H1 (cell line): ENCODE data around the gene FANCF. TPM values are rescaled to one million over a fixed set of nuclear protein-coding genes. Genes with fewer than 3 reads are reported as not detected.

Source experiments
- CTCF ChIA-PET: fragments of 300-600 bp; sonication (Branson Sonifier 250); formaldehyde crosslinking; loops from one replicate; lab custom pipeline; 2021; ENCODE audit not compliant: partially characterized antibody; lab: Charles Lee
- POLR2A ChIA-PET: fragments of 300-600 bp; sonication (Branson Sonifier 250); formaldehyde crosslinking; loops from one replicate; lab custom pipeline; 2021; ENCODE audit warnings: inconsistent platforms; ENCODE audit not compliant: partially characterized antibody; lab: Charles Lee
- DNase-seq, 2 experiments: peaks; one replicate each; pipeline versions ENCODE4 v3.0.0 to v3.0.0-alpha.2; 2010 to 2022; ENCODE audit warnings: low spot score in 2 of 2, low read depth in 1 of 2, mixed read lengths in 1 of 2
- FAIRE-seq: peaks from 2 replicates; lab custom pipeline; 2011; peaks lifted over from hg19 to GRCh38; lab: Jason Lieb, UNC
- H2AFZ ChIP-seq: 2 replicates; pipeline ENCODE4 v1.8.1; 2012; ENCODE audit warnings: low read length, inconsistent platforms
- H2AK5ac ChIP-seq: 2 replicates; pipeline ENCODE4 v1.6.1; 2013; ENCODE audit warnings: low read depth, low read length
- H2BK120ac ChIP-seq: replicated peaks from 2 replicates; pipeline ENCODE3; 2013; ENCODE audit warnings: low read depth, low read length, inconsistent platforms
- H2BK12ac ChIP-seq: 2 replicates; pipeline ENCODE4 v1.6.1; 2013; ENCODE audit warnings: low read depth, low read length
- H2BK15ac ChIP-seq: 2 replicates; pipeline ENCODE4 v1.6.1; 2013; ENCODE audit warnings: low read length
- H2BK20ac ChIP-seq: 2 replicates; pipeline ENCODE4 v1.6.1; 2013; ENCODE audit warnings: low read length
- H2BK5ac ChIP-seq: 2 replicates; pipeline ENCODE4 v1.6.1; 2013; ENCODE audit warnings: low read depth, low read length
- H3K14ac ChIP-seq: 2 replicates; pipeline ENCODE4 v1.6.1; 2013; ENCODE audit warnings: inconsistent platforms; ENCODE audit not compliant: insufficient read length
- H3K18ac ChIP-seq: 2 replicates; pipeline ENCODE4 v1.6.1; 2013; ENCODE audit warnings: low read length; ENCODE audit errors: extremely low read depth
- H3K23ac ChIP-seq: 2 replicates; pipeline ENCODE4 v1.6.1; 2013; ENCODE audit warnings: inconsistent platforms; ENCODE audit not compliant: insufficient read length
- H3K23me2 ChIP-seq: 2 replicates; pipeline ENCODE4 v1.6.1; 2013; ENCODE audit warnings: low read depth, low read length
- H3K27ac ChIP-seq: 2 replicates; pipeline ENCODE4 v1.6.1; 2011; ENCODE audit warnings: low read depth, low read length, inconsistent platforms
- H3K27me3 ChIP-seq, 4 experiments: replicated peaks in 1 of 4; 1 replicate in 1 of 4; 2 replicates in 3 of 4; pipeline versions ENCODE4 v1.6.1 to v1.8.1; 2011 to 2013; ENCODE audit warnings: low read length in 3 of 4, mild to moderate bottlenecking in 3 of 4, inconsistent platforms in 2 of 4, mixed read lengths in 2 of 4, moderate library complexity in 1 of 4; ENCODE audit not compliant: control insufficient read depth in 3 of 4, insufficient read depth in 3 of 4; ENCODE audit errors: extremely low read depth in 1 of 4
- H3K36me3 ChIP-seq, 4 experiments: 2 replicates each; pipeline versions ENCODE4 v1.6.1 to v1.8.1; 2011 to 2013; ENCODE audit warnings: mild to moderate bottlenecking in 4 of 4, low read length in 3 of 4, moderate library complexity in 2 of 4, control low read depth in 1 of 4, inconsistent platforms in 1 of 4; ENCODE audit not compliant: insufficient read depth in 4 of 4, control insufficient read depth in 2 of 4
- H3K4ac ChIP-seq: replicated peaks from 2 replicates; pipeline ENCODE3; 2013; ENCODE audit warnings: low read length, low read depth, mixed read lengths, inconsistent platforms; ENCODE audit not compliant: insufficient read length
- H3K4me1 ChIP-seq, 4 experiments: replicated peaks in 1 of 4; 1 replicate in 1 of 4; 2 replicates in 3 of 4; pipeline versions ENCODE4 v1.6.1 to v1.8.1; 2011 to 2013; ENCODE audit warnings: low read length in 3 of 4, inconsistent platforms in 2 of 4, mixed read lengths in 1 of 4; ENCODE audit not compliant: insufficient read depth in 4 of 4, control insufficient read depth in 3 of 4
- H3K4me2 ChIP-seq, 2 experiments: 2 replicates each; pipeline versions ENCODE4 v1.6.1 to v1.8.1; 2011 to 2013; ENCODE audit warnings: low read depth in 2 of 2, low read length in 2 of 2, control low read depth in 1 of 2, inconsistent platforms in 1 of 2, mild to moderate bottlenecking in 1 of 2; ENCODE audit not compliant: insufficient read depth in 1 of 2
- H3K4me3 ChIP-seq, 4 experiments: fragments of 200-600, 300-600 bp in 1 of 4; sonication (generic), shearing (Covaris generic), sonication (Bioruptor Twin) in 1 of 4; 2 replicates each; pipeline versions ENCODE4 v1.5.1 to v1.8.1; 2011 to 2016; ENCODE audit warnings: low read length in 4 of 4, low read depth in 3 of 4, control low read depth in 2 of 4, inconsistent platforms in 2 of 4, mild to moderate bottlenecking in 2 of 4, mixed read lengths in 1 of 4, moderate library complexity in 1 of 4; ENCODE audit not compliant: insufficient read depth in 2 of 4; ENCODE audit errors: extremely low read depth in 1 of 4
- H3K56ac ChIP-seq: replicated peaks from 2 replicates; pipeline ENCODE3; 2013; ENCODE audit warnings: low read depth, mild to moderate bottlenecking, mixed read lengths, low read length, inconsistent platforms; ENCODE audit not compliant: insufficient read length
- H3K79me1 ChIP-seq: 2 replicates; pipeline ENCODE4 v1.6.1; 2013; ENCODE audit warnings: low read depth, low read length, control low read depth
- H3K79me2 ChIP-seq, 2 experiments: 2 replicates each; pipeline versions ENCODE4 v1.6.1 to v1.8.1; 2012 to 2013; ENCODE audit warnings: low read length in 2 of 2, mild to moderate bottlenecking in 2 of 2, inconsistent platforms in 1 of 2; ENCODE audit not compliant: insufficient read depth in 2 of 2, control insufficient read depth in 1 of 2
- H3K9ac ChIP-seq, 4 experiments: replicated peaks in 1 of 4; 1 replicate in 1 of 4; 2 replicates in 3 of 4; pipeline versions ENCODE4 v1.6.1 to v1.8.1; 2011 to 2013; ENCODE audit warnings: low read depth in 3 of 4, low read length in 3 of 4, control low read depth in 2 of 4, mild to moderate bottlenecking in 2 of 4, moderate library complexity in 2 of 4, inconsistent platforms in 1 of 4; ENCODE audit errors: extremely low read depth in 1 of 4
- H3K9me3 ChIP-seq, 2 experiments: 2 replicates each; pipeline versions ENCODE4 v1.6.1 to v1.8.1; 2012 to 2013; ENCODE audit warnings: mild to moderate bottlenecking in 2 of 2, moderate library complexity in 2 of 2, control low read depth in 1 of 2, inconsistent platforms in 1 of 2, low read depth in 1 of 2, low read length in 1 of 2, mixed read lengths in 1 of 2; ENCODE audit not compliant: insufficient read depth in 2 of 2
- H4K20me1 ChIP-seq, 2 experiments: replicated peaks in 1 of 2; 2 replicates each; pipeline versions ENCODE3 to v1.8.1; 2011 to 2013; ENCODE audit warnings: inconsistent platforms in 2 of 2, low read length in 2 of 2, mild to moderate bottlenecking in 1 of 2; ENCODE audit not compliant: insufficient read depth in 2 of 2, control insufficient read depth in 1 of 2
- H4K5ac ChIP-seq: 2 replicates; pipeline ENCODE4 v1.6.1; 2013; ENCODE audit warnings: low read length, low read depth, mixed read lengths, inconsistent platforms; ENCODE audit not compliant: insufficient read length
- H4K8ac ChIP-seq: 2 replicates; pipeline ENCODE4 v1.8.0; 2013; ENCODE audit warnings: mild to moderate bottlenecking, moderate library complexity, low read length, inconsistent platforms; ENCODE audit not compliant: insufficient read depth; ENCODE audit errors: extremely low read depth
- H4K91ac ChIP-seq: replicated peaks from 2 replicates; pipeline ENCODE3; 2013; ENCODE audit warnings: low read length, mixed read lengths, inconsistent platforms; ENCODE audit not compliant: insufficient read length
- EGR1 ChIP-seq: IDR thresholded peaks from 2 replicates; pipeline ENCODE4 v1.6.1; 2011; ENCODE audit warnings: low read depth, low read length, borderline replicate concordance
- RXRA ChIP-seq: IDR thresholded peaks from 2 replicates; pipeline ENCODE4 v1.6.1; 2011; ENCODE audit warnings: low read depth, mild to moderate bottlenecking, low read length, moderate library complexity; ENCODE audit not compliant: insufficient read depth
- SP2 ChIP-seq: IDR thresholded peaks from 2 replicates; pipeline ENCODE4 v1.6.1; 2012; ENCODE audit warnings: mild to moderate bottlenecking, low read length, inconsistent platforms
- YY1 ChIP-seq: IDR thresholded peaks from 2 replicates; pipeline ENCODE4 v1.6.1; 2011; ENCODE audit warnings: low read depth, mild to moderate bottlenecking, low read length
- WGBS, 2 experiments: shearing (Covaris generic) in 1 of 2; methylation state at CpG; one replicate each; pipeline versions ENCODE4 v1.1.6 to v1.1.7; 2013 to 2015; ENCODE audit warnings: low lambda C conversion rate in 2 of 2, mixed read lengths in 2 of 2, inconsistent platforms in 1 of 2, low coverage in 1 of 2, missing lambda C conversion rate in 1 of 2; ENCODE audit not compliant: insufficient replicate concordance in 2 of 2, insufficient coverage in 1 of 2, insufficient read length in 1 of 2; ENCODE audit errors: extremely low coverage in 1 of 2, missing lambda C conversion rate in 1 of 2; 5-methylcytosine and 5-hydroxymethylcytosine counted together
- polyA plus RNA-seq, 7 experiments: library from polyadenylated mRNA; depleted of rRNA in 3 of 7; stranded (reverse) in 5 of 7; unstranded in 2 of 7; fragments of >200 nt in 5 of 7; fragments of 200-250 nt in 2 of 7; gene quantifications; 1 replicate in 5 of 7; 2 replicates in 1 of 7; 4 replicates in 1 of 7; pipeline versions ENCODE4 v1.2.1 to v1.2.3, GENCODE V29; 2011 to 2013; ENCODE audit warnings: missing spikeins in 2 of 7, mixed read lengths in 2 of 7
- total RNA-seq: library from RNA; stranded (reverse); fragmentation: NEBNext Ultra II Directional; extraction: Animal tissue kit (Norgen Biotek cat#: 25700); gene quantifications from 2 replicates; pipeline ENCODE4 v1.2.1, GENCODE V29; 2021

Gene FANCF
- total and polyA plus RNA-seq, 2 of the 8 experiments (the other 6 are each of a cell fraction or from before 2014, with no cell fraction given): 10.0 to 29.4 TPM

DNA sequence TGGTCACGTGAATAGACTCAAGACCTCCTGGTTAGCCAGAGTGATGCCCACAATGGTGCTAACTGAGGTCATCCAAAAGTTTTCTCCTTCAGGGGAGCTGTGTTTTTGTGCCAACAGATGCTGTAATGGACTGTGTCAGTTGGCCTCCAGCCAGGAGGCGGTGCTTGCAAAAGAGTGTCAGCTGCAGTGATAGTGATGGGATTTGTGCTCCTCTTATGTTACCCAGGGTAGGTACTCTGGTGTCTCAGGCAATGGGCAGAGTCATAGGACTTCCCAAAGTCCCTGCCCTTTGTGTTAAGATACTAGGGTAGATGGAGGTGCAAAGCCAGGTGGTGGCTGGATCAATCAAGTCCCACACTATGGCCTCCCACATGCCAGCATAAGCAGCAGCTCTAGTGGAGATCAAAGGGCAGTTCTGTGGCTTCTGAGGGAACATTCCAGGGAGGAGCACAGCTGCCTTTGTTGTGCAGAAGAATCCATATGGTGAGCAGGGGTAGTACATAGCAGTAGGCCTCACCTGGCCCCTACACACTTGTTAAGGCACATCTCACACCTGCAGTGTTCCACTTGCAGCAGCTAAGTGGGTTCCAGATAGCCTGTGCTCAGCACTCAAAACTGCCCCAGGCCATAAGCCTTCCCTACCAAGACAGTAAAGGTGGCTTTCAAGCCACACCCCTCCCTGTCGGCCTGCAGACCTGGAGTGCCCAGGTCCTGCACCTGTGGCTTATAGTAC is 9.4 kb upstream of the FANCF start:
- Histone ChIP-seq H3K27me3 (no peaks in the 10 kb centered on the region), H3K56ac (no peak overlapping the region), H3K36me3 (no peaks in the 10 kb centered on the region), H3K79me2 (no peaks in the 10 kb centered on the region), H3K23ac (no peak overlapping the region), H4K5ac (no peak overlapping the region), H3K4me3 (no peak overlapping the region), H3K9ac (no peak overlapping the region), H2BK15ac (no peak overlapping the region), H3K23me2 (no peaks in the 10 kb centered on the region), H4K8ac (no peak overlapping the region), H2BK12ac (peak overlapping the region; percentile 39; the same call in 1 of the 2 replicates), H3K4me2 (peak overlapping the region in 1 of 2 experiments; percentile 24; a peak in 1 of 4 replicates), H3K14ac (no peak overlapping the region), H2AFZ (no peak overlapping the region), H3K4me1 (peaks cover 0 to 10% (median 4%) of the 10 kb centered on the region in 4 experiments; a peak in 4 of 7 replicates), H2AK5ac (no peak overlapping the region), H2BK5ac (no peak overlapping the region), H4K91ac (no peak overlapping the region), H2BK120ac (no peak overlapping the region), H3K18ac (no peak overlapping the region), H3K27ac (no peak overlapping the region), H3K9me3 (no peaks in the 10 kb centered on the region), H3K79me1 (no peaks in the 10 kb centered on the region), H3K4ac (no peak overlapping the region), H4K20me1 (peaks cover 0 to 2% of the 10 kb centered on the region in 2 experiments), H2BK20ac (no peak overlapping the region)
- FAIRE-seq (no peak), DNase-seq (no peak)
- ChIA-PET POLR2A (interaction anchor here (0.6 to 2.1 kb wide), 3 partner anchors 10 to 76 kb away, joined by 3 to 15 read pairs (median 3); partner anchors contain the start of gene FANCF), CTCF (interaction anchor here (1.0 to 3.0 kb wide), 4 partner anchors 9 to 197 kb away, joined by 3 to 10 read pairs (median 5); partner anchors contain the start of gene FANCF)
- WGBS, 2 experiments: 89% methylated on average over 3 of the region's 3 CpGs; no CpG with 5 or more reads in 1 of the 2 experiments
- no peak for TF ChIP-seq SP2
- TF ChIP-seq EGR1: no peak
- no peak for TF ChIP-seq RXRA
- no peak for TF ChIP-seq YY1
